HG03196 (cell line): ENCODE data around the gene EXOC3L1.
A peak's percentile ranks its signal among the peaks of the same experiment; 100 is the strongest.

Experiments used
- ATAC-seq: cut with Tn5 transposase; IDR thresholded peaks from one replicate; pipeline ENCODE4 v1.9.1; 2021; ENCODE audit not compliant: unreplicated experiment

Gene EXOC3L1

GRCh38 chr16:67199011-67199807 lies 9.3 kb upstream of the EXOC3L1 start, which contains the start of gene ELMO3:
TSS of gene ELMO3 (plus strand) at chr16:67199131. CDS start at chr16:67199327, 196 bp downstream.
- no peak for ATAC-seq

DNA sequence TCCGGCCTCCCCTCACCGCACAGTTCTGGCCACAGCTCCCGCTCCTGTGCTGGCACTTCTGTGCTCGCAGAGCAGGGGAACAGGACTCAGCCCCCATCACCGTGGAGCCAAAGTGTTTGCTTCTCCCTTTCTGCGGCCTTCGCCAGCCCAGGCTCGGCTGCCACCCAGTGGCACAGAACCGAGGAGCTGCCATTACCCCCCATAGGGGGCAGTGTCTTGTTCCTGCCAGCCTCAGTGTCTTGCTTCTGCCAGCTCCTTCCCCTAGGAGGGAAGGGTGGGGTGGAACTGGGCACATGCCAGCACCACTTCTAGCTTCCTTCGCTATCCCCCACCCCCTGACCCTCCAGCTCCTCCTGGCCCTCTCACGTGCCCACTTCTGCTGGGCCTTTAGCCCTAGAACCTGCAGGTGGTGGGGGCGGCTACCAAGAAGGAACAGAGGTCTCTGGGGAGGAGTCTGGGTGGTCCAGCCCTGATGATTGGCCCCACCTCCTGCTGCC lies 8.3 kb upstream of the EXOC3L1 start:
- ATAC-seq: no peak

GRCh38 chr16:67197704-67198103 lies 7.8 kb upstream of the EXOC3L1 start:
- ATAC-seq: no peak

DNA sequence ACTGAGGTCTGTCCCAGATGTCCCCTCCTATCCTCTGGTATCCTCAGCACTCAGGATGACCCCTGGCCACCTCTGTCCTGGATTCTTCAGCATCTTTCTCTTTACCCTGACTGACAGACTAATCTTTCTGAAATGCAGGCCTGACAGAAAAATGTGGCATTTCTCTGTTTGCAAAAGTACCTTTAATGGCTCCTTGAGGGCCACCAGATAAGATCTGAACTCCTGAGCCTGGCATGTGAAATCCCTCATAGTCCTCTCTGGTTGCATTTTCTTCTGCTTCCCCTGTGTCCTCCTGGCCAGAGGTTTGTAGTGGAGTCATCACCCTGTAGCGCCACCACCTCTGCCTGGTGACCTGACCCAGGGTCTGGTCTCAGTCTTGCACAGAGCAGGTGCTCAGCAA lies 6.9 kb upstream of the EXOC3L1 start:
- no peak for ATAC-seq

- no peak for ATAC-seq
Measured at GRCh38 chr16:67195676-67196075, 5.7 kb upstream of the EXOC3L1 start.

- no peak for ATAC-seq
Measured at GRCh38 chr16:67194260-67194659, 4.3 kb upstream of the EXOC3L1 start.

GRCh38 chr16:67193536-67193935 lies 3.6 kb upstream of the EXOC3L1 start:
- no peak for ATAC-seq

GRCh38 chr16:67192781-67193361 lies 2.9 kb upstream of the EXOC3L1 start:
- ATAC-seq: peak; percentile 10

DNA sequence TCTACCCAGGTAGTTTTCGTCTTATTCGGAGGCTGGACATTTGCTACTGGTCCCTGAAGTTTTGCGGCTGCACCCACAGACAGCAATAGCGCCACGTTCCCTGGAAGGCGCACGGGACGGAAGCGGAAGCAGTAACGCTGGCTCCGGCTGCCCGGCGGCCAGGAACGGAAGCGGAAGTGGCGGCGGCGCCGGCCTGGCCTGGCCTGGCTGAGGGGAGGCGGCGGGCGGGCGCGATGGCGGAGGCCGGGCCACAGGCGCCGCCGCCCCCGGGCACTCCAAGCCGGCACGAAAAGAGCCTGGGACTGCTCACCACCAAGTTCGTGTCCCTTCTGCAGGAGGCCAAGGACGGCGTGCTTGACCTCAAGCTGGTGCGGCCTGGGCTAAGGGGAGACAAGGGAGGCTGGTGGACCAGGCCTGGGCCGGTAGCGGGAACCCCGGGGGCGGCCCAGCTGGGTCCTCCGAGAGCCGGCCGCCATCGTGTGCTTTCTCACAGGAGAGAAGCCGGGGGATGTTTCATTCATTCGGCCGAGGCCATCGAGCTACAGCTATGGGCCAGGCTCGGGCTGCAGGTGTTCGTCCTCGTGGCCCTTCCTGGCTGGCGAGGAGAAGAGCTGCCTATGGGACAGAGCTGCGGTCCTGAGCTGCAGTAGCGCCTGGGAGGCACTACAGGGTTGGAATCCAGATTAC lies 2.2 kb upstream of the EXOC3L1 start, which contains the start of gene E2F4:
Gene E2F4 (plus strand): TSS at position 161 of the 687 bp plus-strand sequence. CDS start 73 bp downstream, at position 234.
- peak; percentile 86 for ATAC-seq

- no peak for ATAC-seq
Measured at GRCh38 chr16:67191411-67191994, 1.6 kb upstream of the EXOC3L1 start.

GRCh38 chr16:67190448-67191399 lies 788 bp upstream of the EXOC3L1 start:
- no peak for ATAC-seq

DNA sequence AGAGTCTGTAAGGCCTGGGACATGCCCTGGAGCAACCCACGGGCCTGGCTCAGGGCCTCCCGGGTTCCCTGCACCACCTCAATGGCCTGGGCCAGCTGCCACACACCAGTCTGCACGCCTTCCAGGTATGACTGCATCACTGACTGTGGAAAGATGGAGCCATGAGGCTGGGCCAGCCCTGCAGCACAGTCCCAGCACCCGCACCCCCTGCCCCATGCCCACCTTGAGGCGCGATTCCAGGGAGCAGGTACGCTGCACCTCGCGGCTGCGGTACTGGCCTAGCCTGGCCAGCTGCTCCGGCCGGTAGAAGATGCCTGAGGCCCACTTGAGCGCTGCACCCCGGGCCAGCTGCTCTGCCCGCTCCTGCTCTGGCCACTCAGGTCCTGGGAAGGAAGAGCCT lies 1.1 kb downstream of the EXOC3L1 start:
- ATAC-seq: no peak

- no peak for ATAC-seq
Measured at GRCh38 chr16:67188323-67188722, 1.6 kb downstream of the EXOC3L1 start.

GRCh38 chr16:67187175-67187890 lies 2.6 kb downstream of the EXOC3L1 start:
- no peak for ATAC-seq

- no peak for ATAC-seq
Measured at GRCh38 chr16:67186550-67186950, 3.4 kb downstream of the EXOC3L1 start.

DNA sequence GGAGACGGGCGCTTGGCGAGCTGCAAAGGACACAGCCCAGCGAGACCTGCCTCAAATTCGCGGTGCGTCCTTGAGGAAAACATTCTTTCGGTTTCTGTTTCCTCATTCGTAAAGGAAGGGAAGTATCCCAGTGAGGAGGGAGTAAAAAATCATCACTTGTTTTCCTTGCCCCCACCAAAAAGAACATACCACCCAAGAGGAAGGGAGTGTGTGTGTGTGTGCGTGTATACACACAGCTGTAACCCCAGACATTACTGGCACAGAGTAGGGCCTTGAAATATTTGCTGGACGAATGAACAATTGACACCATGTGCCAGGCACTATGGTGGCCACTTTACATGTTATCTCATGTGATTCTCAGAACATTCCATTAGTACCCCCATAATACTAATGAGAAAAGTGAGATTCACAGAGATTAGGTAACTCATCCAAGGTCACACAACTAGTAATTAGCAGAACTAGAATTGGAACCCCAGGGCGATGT lies 4.2 kb downstream of the EXOC3L1 start:
- ATAC-seq: no peak

GRCh38 chr16:67184995-67185650 lies 4.8 kb downstream of the EXOC3L1 start:
- peak; percentile 27 for ATAC-seq

DNA sequence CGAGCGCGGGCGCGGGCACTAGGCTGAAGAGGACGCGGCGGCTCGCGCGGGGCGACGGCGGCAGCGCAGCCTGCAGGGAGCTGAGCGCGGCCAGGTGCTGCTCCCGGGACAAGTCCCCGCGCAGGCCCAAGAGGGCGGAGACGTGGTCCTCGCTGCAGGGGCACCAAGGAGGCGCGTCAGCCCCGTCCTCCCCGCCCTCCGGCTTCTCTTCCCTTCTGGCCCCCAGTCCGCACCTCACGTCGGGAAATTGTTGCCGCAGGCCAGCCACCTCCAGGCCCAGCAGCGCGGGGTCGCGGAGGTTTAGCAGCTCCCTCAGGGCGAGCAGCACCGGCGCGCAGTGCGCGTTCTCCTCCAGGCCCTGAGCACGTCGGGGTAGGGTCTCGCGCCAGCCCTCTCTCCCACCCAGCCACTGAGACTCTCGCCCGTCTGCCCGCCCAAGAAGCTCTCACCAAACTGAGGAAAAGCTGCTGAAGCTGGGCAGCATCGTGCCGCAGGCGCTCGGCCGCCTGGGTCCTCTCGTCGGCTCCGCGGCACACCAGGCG lies 5.4 kb downstream of the EXOC3L1 start:
- peak; percentile 9 for ATAC-seq
